ENCODE data around the gene BFAR.
"Not testable (repeated sequence)": the region's sequence is repeated elsewhere in the genome, so short reads cannot be mapped to it uniquely, and the experiment has no call there.

BFAR gene

DNA sequence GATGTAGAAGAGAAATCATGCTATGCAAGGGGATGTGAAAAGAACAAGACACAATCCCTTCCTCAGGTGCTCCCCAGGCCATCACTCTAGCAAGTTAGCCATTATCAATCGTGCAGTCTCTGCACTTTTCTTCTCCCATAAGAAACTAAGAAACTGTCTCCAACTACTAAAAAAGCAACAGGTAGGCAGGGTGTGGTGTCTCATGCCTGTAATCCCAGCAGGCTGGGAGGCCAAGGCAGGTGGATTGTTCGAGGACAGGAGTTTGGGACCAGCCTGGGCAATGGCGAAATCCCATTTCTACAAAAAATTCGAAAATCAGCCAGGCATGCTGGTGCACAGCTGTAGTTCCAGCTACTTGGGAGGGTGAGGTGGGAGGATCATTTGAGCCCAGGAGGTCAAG lies 16.5 kb upstream of the BFAR start:
- Histone ChIP-seq H3K36me3 (ENCODE audit: control insufficient read depth, insufficient read depth, low read length) (peaks cover 5% of the 10 kb centered on the region), H3K9ac (ENCODE audit: low read length) (no peak overlapping the region), H3K4me3 (ENCODE audit: low read length) (no peak overlapping the region), H3K27me3 (ENCODE audit: control insufficient read depth, insufficient read depth, low read length) (no peaks in the 10 kb centered on the region), H3K4me1 (ENCODE audit: control insufficient read depth, insufficient read depth, low read length) (no peaks in the 10 kb centered on the region), H3K9me3 (ENCODE audit: control insufficient read depth, low read length) (no peaks in the 10 kb centered on the region)

DNA sequence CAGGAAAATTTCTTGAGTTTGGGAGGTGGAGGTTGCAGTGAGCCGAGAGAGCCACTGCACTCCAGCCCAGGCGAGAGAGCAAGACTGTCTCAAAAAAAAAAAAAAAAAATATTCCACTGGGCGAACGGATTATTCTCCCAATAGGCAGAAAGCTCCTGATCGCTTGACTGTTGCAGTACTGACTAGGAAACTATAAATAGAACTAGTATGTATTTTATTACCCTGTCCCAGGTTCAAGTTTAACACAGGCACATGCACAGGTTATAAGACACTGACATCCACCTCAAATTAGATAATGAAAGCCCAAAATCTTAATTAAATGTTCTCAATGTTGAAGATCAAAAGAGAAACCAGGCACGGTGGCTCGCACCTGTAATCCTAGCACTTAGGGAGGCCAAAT lies 14.2 kb upstream of the BFAR start:
- peaks cover 5% of the 10 kb centered on the region for H3K36me3 ChIP-seq (ENCODE audit: control insufficient read depth, insufficient read depth, low read length)
- H3K27me3 ChIP-seq (ENCODE audit: control insufficient read depth, insufficient read depth, low read length): no peaks in the 10 kb centered on the region
- no peak overlapping the region for H3K4me3 ChIP-seq (ENCODE audit: low read length)
- H3K9ac ChIP-seq (ENCODE audit: low read length): no peak overlapping the region
- H3K9me3 ChIP-seq (ENCODE audit: control insufficient read depth, low read length): no peaks in the 10 kb centered on the region
- H3K4me1 ChIP-seq (ENCODE audit: control insufficient read depth, insufficient read depth, low read length): no peaks in the 10 kb centered on the region

DNA sequence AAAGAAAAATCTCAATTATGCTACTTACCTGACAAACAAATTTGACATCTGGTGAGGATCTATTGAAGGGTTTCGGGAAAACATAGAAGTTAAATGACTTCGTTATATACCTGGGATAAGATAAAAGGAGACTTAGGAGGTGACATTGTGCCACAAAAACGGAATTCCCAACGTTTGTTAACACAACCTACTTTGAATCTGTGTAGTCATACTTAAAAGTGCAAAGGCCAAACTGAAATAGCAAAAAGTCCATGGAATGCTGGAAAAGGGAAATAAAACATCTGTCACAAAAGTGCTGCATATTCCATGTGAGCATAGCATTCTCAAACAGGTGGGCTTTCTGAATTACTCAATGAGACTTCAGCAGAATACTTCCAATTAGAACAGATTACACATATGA lies 5.7 kb upstream of the BFAR start:
- Histone ChIP-seq H3K27me3 (ENCODE audit: control insufficient read depth, insufficient read depth, low read length) (no peaks in the 10 kb centered on the region), H3K4me3 (ENCODE audit: low read length) (no peak overlapping the region), H3K9ac (ENCODE audit: low read length) (no peak overlapping the region), H3K4me1 (ENCODE audit: control insufficient read depth, insufficient read depth, low read length) (peaks cover 5% of the 10 kb centered on the region), H3K9me3 (ENCODE audit: control insufficient read depth, low read length) (no peaks in the 10 kb centered on the region), H3K36me3 (ENCODE audit: control insufficient read depth, insufficient read depth, low read length) (no peaks in the 10 kb centered on the region)

DNA sequence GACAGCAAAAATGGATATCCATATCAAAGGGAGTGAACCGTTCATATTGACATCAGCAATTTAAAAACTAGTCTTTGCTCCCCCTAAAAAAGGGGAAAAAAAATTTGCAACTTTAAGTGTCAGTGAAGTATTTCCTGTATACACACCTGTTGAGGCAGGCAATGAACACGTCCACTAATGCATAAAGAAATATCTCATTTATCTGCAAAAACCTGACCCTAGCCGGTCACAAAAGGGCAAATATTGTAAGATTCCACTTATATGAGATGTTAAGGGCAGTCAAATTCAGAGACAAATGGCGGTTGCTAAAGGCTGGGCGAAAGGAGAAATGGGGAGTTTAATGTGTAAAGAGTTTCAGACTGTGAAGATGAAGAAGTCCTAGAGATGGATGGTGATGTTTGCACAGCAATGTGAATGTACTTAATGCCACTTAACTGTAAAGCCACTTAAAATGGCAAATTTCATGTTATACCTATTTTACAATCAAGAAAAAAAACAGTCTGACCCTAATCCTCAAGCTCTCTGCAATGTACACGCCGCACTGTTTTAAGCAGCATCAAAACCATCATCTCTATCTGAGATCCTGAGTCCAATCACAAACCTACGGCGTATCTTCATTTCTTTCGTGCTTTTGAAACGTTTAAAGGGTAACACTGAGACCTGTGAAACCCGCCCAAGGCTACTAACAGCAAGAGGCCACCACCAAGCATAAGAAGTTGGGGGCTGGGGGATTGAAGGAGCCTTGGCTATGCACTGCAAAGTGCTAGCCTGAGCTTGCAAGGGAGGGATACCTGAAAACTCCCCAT lies 3.7 kb upstream of the BFAR start:
- Histone ChIP-seq H3K4me3 (ENCODE audit: low read length) (peak overlapping the region; percentile 48), H3K9me3 (ENCODE audit: control insufficient read depth, low read length) (no peaks in the 10 kb centered on the region), H3K27me3 (ENCODE audit: control insufficient read depth, insufficient read depth, low read length) (no peaks in the 10 kb centered on the region), H3K9ac (ENCODE audit: low read length) (peak overlapping the region; percentile 94), H3K4me1 (ENCODE audit: control insufficient read depth, insufficient read depth, low read length) (peaks cover 9% of the 10 kb centered on the region), H3K36me3 (ENCODE audit: control insufficient read depth, insufficient read depth, low read length) (no peaks in the 10 kb centered on the region)

DNA sequence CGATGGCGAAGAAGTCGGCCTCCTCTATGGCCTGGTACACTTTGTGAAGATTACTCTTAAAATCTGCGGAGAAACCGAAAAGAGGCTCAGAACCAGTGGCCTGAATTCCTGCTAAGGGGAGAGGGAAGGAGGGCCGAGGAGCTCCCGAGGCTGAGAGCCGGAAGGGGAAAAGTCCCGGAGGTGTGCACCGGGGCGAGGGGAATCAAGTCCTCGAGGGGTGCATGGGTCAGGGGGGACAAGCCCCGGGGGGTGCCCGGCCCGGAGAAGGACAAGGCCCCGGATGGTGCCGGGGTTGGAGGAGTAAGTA lies 3.2 kb upstream of the BFAR start:
- Histone ChIP-seq H3K36me3 (ENCODE audit: control insufficient read depth, insufficient read depth, low read length) (no peaks in the 10 kb centered on the region), H3K27me3 (ENCODE audit: control insufficient read depth, insufficient read depth, low read length) (no peaks in the 10 kb centered on the region), H3K4me1 (ENCODE audit: control insufficient read depth, insufficient read depth, low read length) (peaks cover 14% of the 10 kb centered on the region), H3K9me3 (ENCODE audit: control insufficient read depth, low read length) (no peaks in the 10 kb centered on the region), H3K4me3 (ENCODE audit: low read length) (peak overlapping the region; percentile 48), H3K9ac (ENCODE audit: low read length) (peak overlapping the region; percentile 94)

DNA sequence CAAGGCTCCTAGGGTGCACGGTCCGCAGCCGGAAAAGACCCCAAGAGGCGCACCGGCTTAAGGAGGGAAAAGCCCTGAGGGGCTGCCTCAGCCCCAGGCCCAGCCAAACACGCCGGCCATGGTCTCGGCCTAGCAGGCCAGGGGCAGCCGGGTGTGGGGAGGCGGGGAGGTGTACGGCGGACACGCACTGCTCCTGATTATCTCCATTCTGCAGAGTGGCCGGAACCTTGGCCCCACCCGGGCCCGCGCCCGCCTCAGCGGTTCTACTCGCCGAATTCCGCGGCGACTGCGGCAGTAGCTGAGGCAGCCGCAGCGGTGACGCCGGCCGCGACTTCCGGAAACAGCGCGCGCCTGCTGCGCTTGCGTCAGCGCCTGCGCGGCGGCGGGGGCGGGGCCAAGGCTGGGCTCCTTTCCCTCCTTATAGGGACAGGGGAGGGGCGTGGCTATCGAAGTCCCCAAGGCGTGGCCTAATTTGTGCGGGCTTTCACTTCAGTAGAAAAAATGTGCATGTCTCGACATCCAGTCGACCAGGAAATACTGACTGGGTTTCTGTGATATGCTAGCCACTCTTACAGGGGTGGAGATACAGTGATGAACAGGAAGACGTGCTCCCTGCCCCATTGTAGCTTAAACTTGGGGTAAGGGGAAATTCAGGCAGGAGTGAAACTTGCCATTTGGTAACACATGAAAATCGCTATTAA lies 2.7 kb upstream of the BFAR start, which contains the start of gene PARN:
TSS of gene PARN (minus strand) at position 342 of the 701 bp plus-strand sequence. CDS start at position 207, 135 bp downstream.
- Histone ChIP-seq H3K27me3 (ENCODE audit: control insufficient read depth, insufficient read depth, low read length) (no peaks in the 10 kb centered on the region), H3K4me1 (ENCODE audit: control insufficient read depth, insufficient read depth, low read length) (peaks cover 19% of the 10 kb centered on the region), H3K9me3 (ENCODE audit: control insufficient read depth, low read length) (no peaks in the 10 kb centered on the region), H3K36me3 (ENCODE audit: control insufficient read depth, insufficient read depth, low read length) (no peaks in the 10 kb centered on the region), H3K4me3 (ENCODE audit: low read length) (peak within 1 kb of the TSS; percentile 48), H3K9ac (ENCODE audit: low read length) (peak within 1 kb of the TSS; percentile 94)

DNA sequence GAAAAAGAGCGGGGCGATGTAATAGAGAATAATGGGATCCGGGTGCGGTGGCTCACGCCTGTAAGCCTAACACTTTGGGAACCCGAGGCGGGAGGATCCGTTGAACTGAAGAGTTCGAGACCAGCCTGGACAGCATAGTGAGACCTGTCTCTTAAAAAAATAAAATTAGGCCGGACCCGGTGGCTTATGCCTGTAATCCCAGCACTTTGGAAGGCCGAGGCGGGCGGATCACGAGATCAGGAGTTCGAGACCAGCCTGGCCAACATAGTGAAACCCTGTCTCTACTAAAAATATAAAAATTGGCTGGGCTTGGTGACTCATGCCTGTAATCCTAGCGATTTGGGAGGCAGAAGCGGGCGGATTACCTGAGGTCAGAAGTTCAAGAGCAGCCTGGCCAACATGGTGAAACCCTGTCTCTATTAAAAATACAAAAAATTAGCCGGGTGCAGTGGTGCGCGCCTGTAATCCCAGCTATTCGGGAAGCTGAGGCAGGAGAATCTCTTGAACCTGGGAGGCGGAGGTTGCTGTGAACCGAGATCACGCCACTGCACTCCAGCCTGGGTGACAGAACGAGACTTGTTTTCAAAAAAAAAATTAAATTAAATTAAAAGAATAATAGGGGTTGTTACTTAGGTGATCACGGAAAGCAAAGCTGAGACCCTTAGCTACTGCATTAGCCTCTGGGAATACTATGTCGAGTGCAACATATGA lies 2.0 kb upstream of the BFAR start:
- not testable (repeated sequence) for H3K9me3 ChIP-seq (ENCODE audit: control insufficient read depth, low read length); H3K36me3 ChIP-seq (ENCODE audit: control insufficient read depth, insufficient read depth, low read length); H3K4me3 ChIP-seq (ENCODE audit: low read length); H3K27me3 ChIP-seq (ENCODE audit: control insufficient read depth, insufficient read depth, low read length)
- Histone ChIP-seq H3K9ac (ENCODE audit: low read length) (peak overlapping the region; percentile 2), H3K4me1 (ENCODE audit: control insufficient read depth, insufficient read depth, low read length) (peaks cover 26% of the 10 kb centered on the region)

DNA sequence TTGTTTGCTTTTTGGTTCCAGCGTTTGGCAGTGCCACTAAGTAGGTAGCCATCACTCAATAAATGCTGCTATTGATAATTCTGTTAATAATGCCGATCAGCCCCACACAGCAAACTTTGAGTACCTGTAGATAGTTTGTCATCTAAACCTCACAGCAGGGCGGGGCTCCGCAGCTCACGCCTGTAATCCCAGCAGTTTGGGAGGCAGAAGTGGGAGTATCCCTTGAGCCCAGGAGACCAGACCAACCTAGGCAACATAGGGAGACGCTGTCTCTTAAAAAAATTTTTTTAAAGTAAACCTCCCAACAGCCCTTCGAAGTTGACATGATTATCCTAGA lies 1.6 kb downstream of the BFAR start:
- Histone ChIP-seq H3K36me3 (ENCODE audit: control insufficient read depth, insufficient read depth, low read length) (peaks cover 4% of the 10 kb centered on the region), H3K4me3 (ENCODE audit: low read length) (peak overlapping the region; percentile 95), H3K4me1 (ENCODE audit: control insufficient read depth, insufficient read depth, low read length) (peaks cover 46% of the 10 kb centered on the region), H3K9ac (ENCODE audit: low read length) (peak overlapping the region; percentile 99), H3K27me3 (ENCODE audit: control insufficient read depth, insufficient read depth, low read length) (no peaks in the 10 kb centered on the region), H3K9me3 (ENCODE audit: control insufficient read depth, low read length) (no peaks in the 10 kb centered on the region)

DNA sequence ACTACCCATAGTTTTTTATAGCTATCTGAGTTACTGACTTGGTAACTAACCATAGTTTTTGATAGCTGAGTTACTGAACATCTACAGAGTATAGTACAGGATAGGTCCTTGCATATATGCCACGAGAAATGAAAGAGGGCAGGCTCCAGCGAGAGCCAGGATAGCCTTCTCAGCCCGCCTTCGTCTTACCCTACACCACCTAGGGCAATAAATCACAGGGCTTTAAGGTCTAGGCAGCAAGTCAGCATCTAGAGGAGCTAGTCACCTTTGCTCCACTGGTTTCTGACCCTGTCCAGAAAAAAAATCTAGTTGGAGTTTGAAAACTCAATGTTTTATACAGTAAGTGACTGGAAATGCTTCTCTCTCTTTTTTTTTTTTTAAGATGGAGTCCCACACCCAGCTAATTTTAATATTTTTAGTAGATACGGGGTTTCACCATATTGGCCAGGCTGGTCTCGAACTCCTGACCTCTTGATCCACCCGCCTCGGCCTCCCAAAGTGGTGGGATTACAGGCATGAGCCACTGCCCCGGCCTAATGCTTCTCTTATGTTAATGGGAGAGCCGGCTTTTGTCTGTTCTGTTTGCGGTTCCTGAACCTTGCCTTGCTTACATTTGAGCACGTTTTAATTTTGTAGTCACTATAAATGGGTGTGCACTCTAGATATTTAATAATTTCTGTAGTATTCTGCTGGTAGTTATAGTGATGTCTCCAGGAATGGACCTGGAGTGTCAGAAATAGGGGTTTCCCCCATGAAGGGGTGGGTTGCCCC lies 2.8 kb downstream of the BFAR start:
- Histone ChIP-seq H3K4me1 (ENCODE audit: control insufficient read depth, insufficient read depth, low read length) (peaks cover 57% of the 10 kb centered on the region), H3K36me3 (ENCODE audit: control insufficient read depth, insufficient read depth, low read length) (peaks cover 8% of the 10 kb centered on the region), H3K9me3 (ENCODE audit: control insufficient read depth, low read length) (no peaks in the 10 kb centered on the region), H3K27me3 (ENCODE audit: control insufficient read depth, insufficient read depth, low read length) (no peaks in the 10 kb centered on the region), H3K9ac (ENCODE audit: low read length) (peak overlapping the region; percentile 20), H3K4me3 (ENCODE audit: low read length) (no peak overlapping the region)

DNA sequence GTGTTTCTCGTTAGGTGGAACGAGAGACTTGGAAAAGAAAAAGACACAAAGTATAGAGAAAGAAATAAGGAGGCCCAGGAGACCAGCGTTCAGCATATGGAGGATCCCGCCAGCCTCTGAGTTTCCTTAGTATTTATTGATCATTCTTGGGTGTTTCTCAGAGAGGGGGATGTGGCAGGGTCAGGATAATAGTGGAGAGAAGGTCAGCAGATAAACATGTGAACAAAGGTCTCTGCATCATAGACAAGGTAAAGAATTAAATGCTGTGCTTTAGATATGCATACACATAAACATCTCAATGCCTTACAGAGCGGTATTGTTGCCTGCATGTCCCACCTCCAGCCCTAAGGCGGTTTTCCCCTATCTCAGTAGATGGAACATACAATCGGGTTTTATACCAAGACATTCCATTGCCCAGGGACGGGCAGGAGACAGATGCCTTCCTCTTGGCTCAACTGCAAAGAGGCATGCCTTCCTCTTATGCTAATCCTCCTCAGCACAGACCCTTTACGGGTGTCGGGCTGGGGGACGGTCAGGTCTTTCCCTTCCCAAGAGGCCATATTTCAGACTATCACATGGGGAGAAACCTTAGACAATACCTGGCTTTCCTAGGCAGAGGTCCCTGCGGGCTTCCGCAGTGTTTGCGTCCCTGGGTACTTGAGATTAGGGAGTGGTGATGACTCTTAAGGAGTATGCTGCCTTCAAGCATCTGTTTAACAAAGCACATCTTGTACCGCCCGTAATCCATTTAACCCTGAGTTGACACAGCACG lies 3.6 kb downstream of the BFAR start:
- H3K36me3 ChIP-seq (ENCODE audit: control insufficient read depth, insufficient read depth, low read length); H3K9me3 ChIP-seq (ENCODE audit: control insufficient read depth, low read length); H3K27me3 ChIP-seq (ENCODE audit: control insufficient read depth, insufficient read depth, low read length); H3K9ac ChIP-seq (ENCODE audit: low read length); H3K4me3 ChIP-seq (ENCODE audit: low read length): not testable (repeated sequence)
- H3K4me1 ChIP-seq (ENCODE audit: control insufficient read depth, insufficient read depth, low read length): peaks cover 64% of the 10 kb centered on the region

DNA sequence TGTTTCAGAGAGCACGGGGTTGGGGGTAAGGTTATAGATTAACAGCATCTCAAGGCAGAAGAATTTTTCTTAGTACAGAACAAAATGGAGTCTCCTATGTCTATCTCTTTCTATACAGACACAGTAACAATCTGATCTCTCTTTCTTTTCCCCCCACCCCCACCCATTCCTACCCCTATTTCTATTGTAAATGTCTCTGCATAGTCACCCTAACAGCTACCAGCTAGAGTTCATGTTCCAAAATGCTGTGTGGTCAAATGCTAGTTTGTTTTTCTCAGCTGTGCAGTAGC lies 4.1 kb downstream of the BFAR start:
- not testable (repeated sequence) for H3K27me3 ChIP-seq (ENCODE audit: control insufficient read depth, insufficient read depth, low read length); H3K9ac ChIP-seq (ENCODE audit: low read length); H3K4me3 ChIP-seq (ENCODE audit: low read length); H3K9me3 ChIP-seq (ENCODE audit: control insufficient read depth, low read length); H3K36me3 ChIP-seq (ENCODE audit: control insufficient read depth, insufficient read depth, low read length)
- peaks cover 66% of the 10 kb centered on the region for H3K4me1 ChIP-seq (ENCODE audit: control insufficient read depth, insufficient read depth, low read length)

Measured in mucosa of stomach (tissue), 1 donor.